Fibroblast of lung (primary cell): ENCODE results near the gene GUCA1A. TPM values are rescaled to one million over a fixed set of nuclear protein-coding genes. Genes with fewer than 3 reads are reported as not detected.

ENCODE experiments used
- DNase-seq, 2 donors: peaks; one replicate each; pipeline versions ENCODE4 v3.0.0 to v3.0.0-alpha.2; 2010; ENCODE audit warnings: low read depth in 2 of 2
- H2AFZ ChIP-seq: 2 replicates; pipeline ENCODE4 v1.5.1; 2012; ENCODE audit warnings: low read length, control low read depth, inconsistent platforms
- H3K27ac ChIP-seq: 2 replicates; pipeline ENCODE4 v1.5.1; 2011; ENCODE audit warnings: low read length, control low read depth; ENCODE audit not compliant: insufficient read depth
- H3K27me3 ChIP-seq: 2 replicates; pipeline ENCODE4 v1.5.1; 2011; ENCODE audit warnings: mild to moderate bottlenecking, low read length; ENCODE audit not compliant: control insufficient read depth, insufficient read depth
- H3K36me3 ChIP-seq: 2 replicates; pipeline ENCODE4 v1.5.1; 2011; ENCODE audit warnings: low read length; ENCODE audit not compliant: control insufficient read depth, insufficient read depth
- H3K4me1 ChIP-seq: 2 replicates; pipeline ENCODE4 v1.5.1; 2011; ENCODE audit warnings: low read length; ENCODE audit not compliant: control insufficient read depth, insufficient read depth; ENCODE audit errors: extremely low read depth
- H3K4me2 ChIP-seq: 2 replicates; pipeline ENCODE4 v1.5.1; 2011; ENCODE audit warnings: low read length, control low read depth; ENCODE audit not compliant: insufficient read depth; ENCODE audit errors: extremely low read depth
- H3K4me3 ChIP-seq, 4 experiments: fragments of 200-600 bp in 1 of 4; sonication (generic) in 1 of 4; replicated peaks in 1 of 4; 2 replicates each; pipeline ENCODE4 v1.5.1; 2011 to 2016; ENCODE audit warnings: low read length in 4 of 4, low read depth in 3 of 4, mild to moderate bottlenecking in 3 of 4, control low read depth in 2 of 4, inconsistent platforms in 1 of 4, mixed read lengths in 1 of 4; ENCODE audit not compliant: insufficient read depth in 1 of 4; ENCODE audit errors: control extremely low read depth in 1 of 4
- H3K79me2 ChIP-seq: 2 replicates; pipeline ENCODE4 v1.5.1; 2012; ENCODE audit warnings: mild to moderate bottlenecking, low read length, inconsistent platforms; ENCODE audit not compliant: control insufficient read depth, insufficient read depth
- H3K9ac ChIP-seq: 2 replicates; pipeline ENCODE4 v1.5.1; 2011; ENCODE audit warnings: mild to moderate bottlenecking, low read length, control low read depth; ENCODE audit not compliant: insufficient read depth
- H3K9me3 ChIP-seq: 2 replicates; pipeline ENCODE4 v1.5.1; 2012; ENCODE audit warnings: low read depth, low read length; ENCODE audit not compliant: control insufficient read depth, insufficient read depth
- H4K20me1 ChIP-seq: 2 replicates; pipeline ENCODE4 v1.5.1; 2011; ENCODE audit warnings: low read length; ENCODE audit not compliant: control insufficient read depth, insufficient read depth; ENCODE audit errors: extremely low read depth
- CTCF ChIP-seq, 2 donors: IDR thresholded peaks in 1 of 2; conservative IDR thresholded peaks in 1 of 2; 1 replicate in 1 of 2; 2 replicates in 1 of 2; pipeline ENCODE4 v1.5.1; 2011 to 2012; ENCODE audit warnings: low read length in 2 of 2, control low read depth in 1 of 2, inconsistent platforms in 1 of 2, low read depth in 1 of 2, mild to moderate bottlenecking in 1 of 2
- EZH2 ChIP-seq: IDR thresholded peaks from 2 replicates; pipeline ENCODE4 v1.5.1; 2012; ENCODE audit warnings: low read length, control low read depth, mild to moderate bottlenecking; ENCODE audit errors: missing control alignments
- polyA plus RNA-seq, 2 donors: library from polyadenylated mRNA; depleted of rRNA in 1 of 2; stranded (reverse) in 1 of 2; unstranded in 1 of 2; fragments of >200 nt; gene quantifications; 2 replicates each; pipeline ENCODE4 v1.2.1, GENCODE V29; 2011 to 2012; ENCODE audit warnings: missing spikeins in 1 of 2
- total RNA-seq: library from RNA; depleted of rRNA; stranded (reverse); fragments of >200 nt; gene quantifications from 2 replicates; pipeline ENCODE4 v1.2.1, GENCODE V29; 2014

The GUCA1A gene
- total and polyA plus RNA-seq, 2 donors (not counting 1 experiment from before 2014, with no cell fraction given) = 0.16 to 0.33 TPM

GRCh38 chr6:42137194-42137753 lies 35.9 kb upstream of the GUCA1A start:
- peak overlapping the region; percentile 37 for H3K27ac ChIP-seq
- H3K4me1 ChIP-seq = peaks cover 15% of the 10 kb centered on the region
- no peak for TF ChIP-seq CTCF (conservative IDR thresholded peaks at IDR 0.05 in 1 of 2, IDR thresholded peaks at IDR 0.05 in 1 of 2; ENCODE audit: low read depth in 1 of 2, low read length in 2 of 2)
- no peak for TF ChIP-seq EZH2
- no peak overlapping the region for H3K9ac ChIP-seq
- no peak overlapping the region for H3K4me2 ChIP-seq
- H3K27me3 ChIP-seq = no peaks in the 10 kb centered on the region
- no peaks in the 10 kb centered on the region for H3K36me3 ChIP-seq
- H3K79me2 ChIP-seq = no peaks in the 10 kb centered on the region
- peak in 1 of 2 donors; percentile 20 for DNase-seq
- H3K4me3 ChIP-seq = no peak overlapping the region
- no peak overlapping the region for H2AFZ ChIP-seq
- no peaks in the 10 kb centered on the region for H4K20me1 ChIP-seq
- no peaks in the 10 kb centered on the region for H3K9me3 ChIP-seq

- Histone ChIP-seq H3K79me2 (no peaks in the 10 kb centered on the region), H3K27me3 (no peaks in the 10 kb centered on the region), H2AFZ (no peak overlapping the region), H3K27ac (no peak overlapping the region), H3K36me3 (no peaks in the 10 kb centered on the region), H3K4me2 (no peak overlapping the region), H3K9ac (no peak overlapping the region), H4K20me1 (no peaks in the 10 kb centered on the region), H3K4me1 (peaks cover 18% of the 10 kb centered on the region), H3K4me3 (no peak overlapping the region), H3K9me3 (no peaks in the 10 kb centered on the region)
- no peak for TF ChIP-seq EZH2
- no peak for TF ChIP-seq CTCF (conservative IDR thresholded peaks at IDR 0.05 in 1 of 2, IDR thresholded peaks at IDR 0.05 in 1 of 2; ENCODE audit: low read depth in 1 of 2, low read length in 2 of 2)
- DNase-seq = no peak
These were observed 35.0 kb upstream of the GUCA1A start for GRCh38 chr6:42138190-42138589.

GRCh38 chr6:42138630-42139619 lies 34.2 kb upstream of the GUCA1A start:
- Histone ChIP-seq H3K4me2 (no peak overlapping the region), H3K9ac (no peak overlapping the region), H3K27ac (no peak overlapping the region), H3K27me3 (no peaks in the 10 kb centered on the region), H4K20me1 (no peaks in the 10 kb centered on the region), H3K9me3 (no peaks in the 10 kb centered on the region), H3K4me3 (no peak overlapping the region), H3K79me2 (no peaks in the 10 kb centered on the region), H2AFZ (no peak overlapping the region), H3K36me3 (no peaks in the 10 kb centered on the region), H3K4me1 (peaks cover 20% of the 10 kb centered on the region)
- TF ChIP-seq CTCF (conservative IDR thresholded peaks at IDR 0.05 in 1 of 2, IDR thresholded peaks at IDR 0.05 in 1 of 2; ENCODE audit: low read depth in 1 of 2, low read length in 2 of 2) (no peak), EZH2 (no peak)
- peak; percentile 40 to 42 for DNase-seq
